Kidney (tissue), 14 donors: ENCODE data around the gene FAM89A. TPM values are rescaled to one million over a fixed set of nuclear protein-coding genes. Genes with fewer than 3 reads are reported as not detected.

Experiments
- DNase-seq, 5 donors: peaks; one replicate each; pipeline ENCODE4 v3.0.0-alpha.2; 2013 to 2020
- FAIRE-seq: peaks from 2 replicates; lab custom pipeline; 2012; peaks lifted over from hg19 to GRCh38; lab: Jason Lieb, UNC
- H3K27ac ChIP-seq, 2 donors: one replicate each; pipeline ENCODE4 v1.7.0; 2013; ENCODE audit warnings: low read depth in 2 of 2, low read length in 2 of 2, inconsistent platforms in 1 of 2
- H3K27me3 ChIP-seq: one replicate; pipeline ENCODE4 v1.7.1; 2013; ENCODE audit warnings: low read length, inconsistent platforms; ENCODE audit not compliant: control insufficient read depth, insufficient read depth
- H3K36me3 ChIP-seq, 3 donors: one replicate each; pipeline versions ENCODE4 v1.7.0 to v1.7.1; 2013; ENCODE audit warnings: low read length in 3 of 3, control low read depth in 1 of 3, inconsistent platforms in 1 of 3; ENCODE audit not compliant: insufficient read depth in 3 of 3, control insufficient read depth in 2 of 3
- H3K4me1 ChIP-seq, 3 donors: one replicate each; pipeline versions ENCODE4 v1.7.0 to v1.7.1; 2013; ENCODE audit warnings: low read length in 3 of 3, inconsistent platforms in 1 of 3, low read depth in 1 of 3; ENCODE audit not compliant: control insufficient read depth in 2 of 3, insufficient read depth in 2 of 3
- H3K4me3 ChIP-seq, 3 donors: one replicate each; pipeline versions ENCODE4 v1.7.0 to v1.8.1; 2013; ENCODE audit warnings: low read length in 3 of 3, control low read depth in 1 of 3, inconsistent platforms in 1 of 3
- H3K9ac ChIP-seq, 3 donors: one replicate each; pipeline versions ENCODE4 v1.7.0 to v1.7.1; 2013; ENCODE audit warnings: low read length in 3 of 3, control low read depth in 1 of 3, inconsistent platforms in 1 of 3
- H3K9me3 ChIP-seq, 3 donors: one replicate each; pipeline versions ENCODE4 v1.7.0 to v1.7.1; 2013; ENCODE audit warnings: low read length in 3 of 3, control low read depth in 1 of 3, inconsistent platforms in 1 of 3; ENCODE audit not compliant: control insufficient read depth in 2 of 3, insufficient read depth in 1 of 3
- CTCF ChIP-seq: IDR thresholded peaks from 3 replicates; pipeline ENCODE4 v1.5.1; 2012; ENCODE audit warnings: mild to moderate bottlenecking, moderate library complexity, borderline replicate concordance; ENCODE audit not compliant: insufficient read depth; ENCODE audit errors: extremely low read depth
- intact Hi-C: fragments of 100-400 bp; cut with DNase I; formaldehyde crosslinking; loops from one replicate; pipeline ENCODE4 v1.11.1; 2022
- polyA plus RNA-seq: library from polyadenylated mRNA; stranded (reverse); fragments of 350-450 nt; fragmentation: Illumina TruSeq; extraction: RNeasy Lipid Tissue Mini Kit (QIAGEN cat#74804); gene quantifications from one replicate; pipeline ENCODE4 v1.2.3, GENCODE V29; 2014; ENCODE audit warnings: low read depth, low replicate concordance; ENCODE audit not compliant: insufficient read depth
- total RNA-seq: library from RNA; stranded (reverse); fragmentation: NEBNext Ultra II Directional; extraction: Animal tissue kit (Norgen Biotek cat#: 25700); gene quantifications from one replicate; pipeline ENCODE4 v1.2.1, GENCODE V29; 2021
- donor health status: control.
- donor health status: control.
- donor health status: control.
- donor health status: control.
- donor health status: control.
- donor health status: DM: yes; HTN: yes; CAD: no.
- donor health status: Normal renal cell carcinoma (clear cell type).

FAM89A gene
- total and polyA plus RNA-seq, 2 donors from 2014 or later = 14.9 to 19.9 TPM

GRCh38 chr1:231065510-231066241 lies 25.6 kb upstream of the FAM89A start:
- intact Hi-C loops = no loop called here
- FAIRE-seq (no peak), DNase-seq (no peak)
- Histone ChIP-seq H3K27ac (no peak overlapping the region), H3K4me1 (no peaks in the 10 kb centered on the region), H3K36me3 (no peaks in the 10 kb centered on the region), H3K4me3 (no peak overlapping the region), H3K27me3 (no peaks in the 10 kb centered on the region), H3K9ac (no peak overlapping the region), H3K9me3 (no peaks in the 10 kb centered on the region)
- no peak for TF ChIP-seq CTCF

DNA sequence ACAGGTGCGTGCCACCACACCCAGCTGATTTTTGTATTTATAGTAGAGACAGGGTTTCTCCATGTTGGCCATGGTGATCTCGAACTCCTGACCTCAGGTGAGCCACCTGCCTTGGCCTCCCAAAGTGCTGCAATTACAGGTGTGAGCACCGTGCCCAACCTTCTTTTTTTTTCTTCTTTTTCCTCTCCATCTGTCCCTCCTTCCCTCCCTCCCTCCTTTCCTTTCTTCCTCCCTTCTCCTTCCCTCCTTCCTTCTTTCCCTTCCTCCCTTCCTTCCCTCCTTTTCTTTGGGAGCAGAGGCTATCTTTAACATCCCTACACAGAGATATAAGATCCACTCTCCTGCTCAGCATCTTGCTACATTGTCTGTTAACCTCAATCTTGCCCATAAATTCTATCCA lies 24.4 kb upstream of the FAM89A start:
- no peaks in the 10 kb centered on the region for H3K36me3 ChIP-seq
- FAIRE-seq (no peak), DNase-seq (no peak)
- no peak overlapping the region for H3K9ac ChIP-seq
- H3K27ac ChIP-seq = no peak overlapping the region
- H3K27me3 ChIP-seq = no peaks in the 10 kb centered on the region
- H3K4me1 ChIP-seq = no peaks in the 10 kb centered on the region
- intact Hi-C loops = no loop called here
- TF ChIP-seq CTCF = no peak
- H3K4me3 ChIP-seq = no peak overlapping the region
- H3K9me3 ChIP-seq = no peaks in the 10 kb centered on the region

DNA sequence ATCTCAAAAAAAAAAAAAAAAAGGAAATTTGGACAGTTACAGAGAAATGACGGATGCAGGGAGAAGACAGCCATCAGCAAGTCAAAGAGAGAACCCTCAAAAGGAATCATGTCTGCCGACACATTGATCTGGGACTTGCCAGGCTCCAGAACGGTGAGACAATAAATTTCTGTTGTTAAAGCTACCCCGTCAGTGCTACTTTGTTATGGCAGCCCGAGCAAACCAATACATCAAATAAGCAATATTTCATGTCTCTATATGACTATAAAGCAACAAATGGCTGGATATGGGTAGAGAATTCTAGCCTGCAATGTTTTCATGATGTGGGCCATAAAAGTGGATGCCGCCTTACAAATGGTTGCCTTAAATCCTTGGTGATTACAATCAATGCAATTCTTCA lies 23.3 kb upstream of the FAM89A start:
- no peak overlapping the region for H3K9ac ChIP-seq
- no peaks in the 10 kb centered on the region for H3K27me3 ChIP-seq
- H3K27ac ChIP-seq = no peak overlapping the region
- no peak overlapping the region for H3K4me3 ChIP-seq
- DNase-seq = no peak
- FAIRE-seq = no peak
- H3K4me1 ChIP-seq = no peaks in the 10 kb centered on the region
- TF ChIP-seq CTCF = no peak
- H3K9me3 ChIP-seq = no peaks in the 10 kb centered on the region
- intact Hi-C loops = no loop called here
- no peaks in the 10 kb centered on the region for H3K36me3 ChIP-seq
